ENCODE data around the gene TOB2. TPM values are rescaled to one million over a fixed set of nuclear protein-coding genes. Genes with fewer than 3 reads are reported as not detected.

TOB2 gene
- total and polyA plus RNA-seq, 4 donors = 9.8 to 17.1 (median 12.3) TPM

GRCh38 chr22:41384128-41384527, 62.5 kb downstream of the TOB2 start:
- Histone ChIP-seq H3K4me3 (ENCODE audit: low read depth in 1 of 3, low read length in 3 of 3) (no peak overlapping the region), H3K4me1 (ENCODE audit: control insufficient read depth in 4 of 4, insufficient read depth in 4 of 4, low read length in 3 of 4) (peaks cover 3 to 28% (median 24%) of the 10 kb centered on the region in 4 donors), H3K36me3 (ENCODE audit: control insufficient read depth in 4 of 4, insufficient read depth in 3 of 4, low read depth in 1 of 4, low read length in 3 of 4) (peaks cover 6 to 15% (median 9%) of the 10 kb centered on the region in 4 donors), H3K27ac (ENCODE audit: low read depth in 1 of 2, low read length in 2 of 2) (peak overlapping the region in 1 of 2 donors; percentile 3), H3K9ac (ENCODE audit: low read depth in 1 of 2, low read length in 2 of 2) (no peak overlapping the region), H3K9me3 (ENCODE audit: control insufficient read depth in 4 of 4, low read length in 3 of 4) (no peaks in the 10 kb centered on the region), H3K27me3 (ENCODE audit: control insufficient read depth in 4 of 4, insufficient read depth in 4 of 4, low read length in 3 of 4) (no peaks in the 10 kb centered on the region)
- TF ChIP-seq, protein P1, sequence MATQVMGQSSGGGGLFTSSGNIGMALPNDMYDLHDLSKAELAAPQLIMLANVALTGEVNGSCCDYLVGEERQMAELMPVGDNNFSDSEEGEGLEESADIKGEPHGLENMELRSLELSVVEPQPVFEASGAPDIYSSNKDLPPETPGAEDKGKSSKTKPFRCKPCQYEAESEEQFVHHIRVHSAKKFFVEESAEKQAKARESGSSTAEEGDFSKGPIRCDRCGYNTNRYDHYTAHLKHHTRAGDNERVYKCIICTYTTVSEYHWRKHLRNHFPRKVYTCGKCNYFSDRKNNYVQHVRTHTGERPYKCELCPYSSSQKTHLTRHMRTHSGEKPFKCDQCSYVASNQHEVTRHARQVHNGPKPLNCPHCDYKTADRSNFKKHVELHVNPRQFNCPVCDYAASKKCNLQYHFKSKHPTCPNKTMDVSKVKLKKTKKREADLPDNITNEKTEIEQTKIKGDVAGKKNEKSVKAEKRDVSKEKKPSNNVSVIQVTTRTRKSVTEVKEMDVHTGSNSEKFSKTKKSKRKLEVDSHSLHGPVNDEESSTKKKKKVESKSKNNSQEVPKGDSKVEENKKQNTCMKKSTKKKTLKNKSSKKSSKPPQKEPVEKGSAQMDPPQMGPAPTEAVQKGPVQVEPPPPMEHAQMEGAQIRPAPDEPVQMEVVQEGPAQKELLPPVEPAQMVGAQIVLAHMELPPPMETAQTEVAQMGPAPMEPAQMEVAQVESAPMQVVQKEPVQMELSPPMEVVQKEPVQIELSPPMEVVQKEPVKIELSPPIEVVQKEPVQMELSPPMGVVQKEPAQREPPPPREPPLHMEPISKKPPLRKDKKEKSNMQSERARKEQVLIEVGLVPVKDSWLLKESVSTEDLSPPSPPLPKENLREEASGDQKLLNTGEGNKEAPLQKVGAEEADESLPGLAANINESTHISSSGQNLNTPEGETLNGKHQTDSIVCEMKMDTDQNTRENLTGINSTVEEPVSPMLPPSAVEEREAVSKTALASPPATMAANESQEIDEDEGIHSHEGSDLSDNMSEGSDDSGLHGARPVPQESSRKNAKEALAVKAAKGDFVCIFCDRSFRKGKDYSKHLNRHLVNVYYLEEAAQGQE (IDR thresholded peaks at IDR 0.05) = no peak
- TF ChIP-seq SP1 (IDR thresholded peaks at IDR 0.05) (no peak), NR2F2 (IDR thresholded peaks at IDR 0.05) (no peak), RXRA (IDR thresholded peaks at IDR 0.05) (no peak), JUND (IDR thresholded peaks at IDR 0.05) (no peak), YY1 (IDR thresholded peaks at IDR 0.05) (no peak), ZBTB33 (IDR thresholded peaks at IDR 0.05) (no peak), HNF4G (IDR thresholded peaks at IDR 0.05) (no peak), FOXA1 (IDR thresholded peaks at IDR 0.05) (no peak), GABPA (IDR thresholded peaks at IDR 0.05 in 1 of 2, conservative IDR thresholded peaks at IDR 0.05 in 1 of 2) (no peak), EGR1 (IDR thresholded peaks at IDR 0.05; ENCODE audit: low read depth in 2 of 2) (no peak), FOXA2 (IDR thresholded peaks at IDR 0.05) (no peak), TAF1 (conservative IDR thresholded peaks at IDR 0.05) (no peak), RAD21 (IDR thresholded peaks at IDR 0.05) (no peak), HNF4A (conservative IDR thresholded peaks at IDR 0.05) (no peak)
- TF ChIP-seq, protein P2, sequence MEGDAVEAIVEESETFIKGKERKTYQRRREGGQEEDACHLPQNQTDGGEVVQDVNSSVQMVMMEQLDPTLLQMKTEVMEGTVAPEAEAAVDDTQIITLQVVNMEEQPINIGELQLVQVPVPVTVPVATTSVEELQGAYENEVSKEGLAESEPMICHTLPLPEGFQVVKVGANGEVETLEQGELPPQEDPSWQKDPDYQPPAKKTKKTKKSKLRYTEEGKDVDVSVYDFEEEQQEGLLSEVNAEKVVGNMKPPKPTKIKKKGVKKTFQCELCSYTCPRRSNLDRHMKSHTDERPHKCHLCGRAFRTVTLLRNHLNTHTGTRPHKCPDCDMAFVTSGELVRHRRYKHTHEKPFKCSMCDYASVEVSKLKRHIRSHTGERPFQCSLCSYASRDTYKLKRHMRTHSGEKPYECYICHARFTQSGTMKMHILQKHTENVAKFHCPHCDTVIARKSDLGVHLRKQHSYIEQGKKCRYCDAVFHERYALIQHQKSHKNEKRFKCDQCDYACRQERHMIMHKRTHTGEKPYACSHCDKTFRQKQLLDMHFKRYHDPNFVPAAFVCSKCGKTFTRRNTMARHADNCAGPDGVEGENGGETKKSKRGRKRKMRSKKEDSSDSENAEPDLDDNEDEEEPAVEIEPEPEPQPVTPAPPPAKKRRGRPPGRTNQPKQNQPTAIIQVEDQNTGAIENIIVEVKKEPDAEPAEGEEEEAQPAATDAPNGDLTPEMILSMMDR (IDR thresholded peaks at IDR 0.05; ENCODE audit: low read depth, low read length, missing input control) = no peak
- TF ChIP-seq, protein P3, sequence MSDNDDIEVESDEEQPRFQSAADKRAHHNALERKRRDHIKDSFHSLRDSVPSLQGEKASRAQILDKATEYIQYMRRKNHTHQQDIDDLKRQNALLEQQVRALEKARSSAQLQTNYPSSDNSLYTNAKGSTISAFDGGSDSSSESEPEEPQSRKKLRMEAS (IDR thresholded peaks at IDR 0.05) = no peak
- TF ChIP-seq, protein P4, sequence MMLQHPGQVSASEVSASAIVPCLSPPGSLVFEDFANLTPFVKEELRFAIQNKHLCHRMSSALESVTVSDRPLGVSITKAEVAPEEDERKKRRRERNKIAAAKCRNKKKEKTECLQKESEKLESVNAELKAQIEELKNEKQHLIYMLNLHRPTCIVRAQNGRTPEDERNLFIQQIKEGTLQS (IDR thresholded peaks at IDR 0.05) = no peak
- no peak for DNase-seq (ENCODE audit: low spot score)

Other genes starting within 250 kb of the TOB2 start
- 10 to 100 TPM; 11.9 to 17.4 TPM for gene L3MBTL2, start 241.5 kb downstream of the TOB2 start, total RNA-seq
- gene L3MBTL2, start 241.5 kb downstream of the TOB2 start, polyA plus RNA-seq = 10 to 100 TPM in 1 of 2 donors, 1 to 10 TPM in 1; 8.7 to 12.7 TPM
- 1 to 10 TPM in 1 of 2 donors, under 1 TPM in 1; 0.51 to 1.0 TPM for gene CHADL, start 205.9 kb downstream of the TOB2 start, total RNA-seq
- gene CHADL, start 205.9 kb downstream of the TOB2 start, polyA plus RNA-seq = under 1 TPM; 0.55 to 0.68 TPM
- 10 to 100 TPM; 29.4 to 40.3 TPM for gene RANGAP1, start 160.6 kb downstream of the TOB2 start, total RNA-seq
- gene RANGAP1, start 160.6 kb downstream of the TOB2 start, polyA plus RNA-seq = 10 to 100 TPM; 12.0 to 37.2 TPM
- gene ZC3H7B, start 145.3 kb downstream of the TOB2 start, total RNA-seq = 10 to 100 TPM; 22.0 to 50.2 TPM
- 10 to 100 TPM in 1 of 2 donors, 1 to 10 TPM in 1; 6.6 to 30.2 TPM for gene ZC3H7B, start 145.3 kb downstream of the TOB2 start, polyA plus RNA-seq
- gene TEF, start 64.9 kb downstream of the TOB2 start, total RNA-seq = 10 to 100 TPM in 1 of 2 donors, 1 to 10 TPM in 1; 8.8 to 16.2 TPM
- gene TEF, start 64.9 kb downstream of the TOB2 start, polyA plus RNA-seq = 10 to 100 TPM in 1 of 2 donors, 1 to 10 TPM in 1; 5.7 to 11.6 TPM
- 10 to 100 TPM; 27.3 to 31.7 TPM for gene PHF5A, start 21.9 kb upstream of the TOB2 start, total RNA-seq
- gene PHF5A, start 21.9 kb upstream of the TOB2 start, polyA plus RNA-seq = 10 to 100 TPM; 15.8 to 19.1 TPM
- 10 to 100 TPM; 62.8 to 75.1 TPM for gene ACO2, start 22.3 kb upstream of the TOB2 start, total RNA-seq
- gene ACO2, start 22.3 kb upstream of the TOB2 start, polyA plus RNA-seq = 10 to 100 TPM; 45.3 to 76.1 TPM
- 10 to 100 TPM; 11.7 to 21.9 TPM for gene POLR3H, start 97.7 kb upstream of the TOB2 start, total RNA-seq
- gene POLR3H, start 97.7 kb upstream of the TOB2 start, polyA plus RNA-seq = 10 to 100 TPM; 32.2 to 37.7 TPM
- gene CSDC2, start 114.2 kb upstream of the TOB2 start, total RNA-seq = under 1 TPM; 0.17 to 0.33 TPM
- gene CSDC2, start 114.2 kb upstream of the TOB2 start, polyA plus RNA-seq = 10 to 100 TPM in 1 of 2 donors, under 1 TPM in 1; 0.42 to 12.2 TPM
- gene PMM1, start 143.0 kb upstream of the TOB2 start, total RNA-seq = 10 to 100 TPM; 24.9 to 30.1 TPM
- gene PMM1, start 143.0 kb upstream of the TOB2 start, polyA plus RNA-seq = 10 to 100 TPM; 35.1 to 50.2 TPM
- gene DESI1, start 174.2 kb upstream of the TOB2 start, total RNA-seq = 10 to 100 TPM; 16.4 to 46.9 TPM
- gene DESI1, start 174.2 kb upstream of the TOB2 start, polyA plus RNA-seq = 100 to 1,000 TPM in 1 of 2 donors, 10 to 100 TPM in 1; 34.3 to 102 TPM
- gene XRCC6, start 174.5 kb upstream of the TOB2 start, total RNA-seq = 100 to 1,000 TPM; 104 to 148 TPM
- gene XRCC6, start 174.5 kb upstream of the TOB2 start, polyA plus RNA-seq = 10 to 100 TPM; 81.8 to 87.9 TPM
- 10 to 100 TPM; 22.3 to 35.3 TPM for gene SNU13, start 242.1 kb upstream of the TOB2 start, total RNA-seq
- gene SNU13, start 242.1 kb upstream of the TOB2 start, polyA plus RNA-seq = 100 to 1,000 TPM in 1 of 2 donors, 10 to 100 TPM in 1; 52.6 to 104 TPM

Measured in liver (tissue), 9 donors.